Stimulated activated CD8-positive, alpha-beta memory T cell treated with anti-CD3 and anti-CD28 coated beads, Interleukin-12 subunit alpha, Interleukin-12 subunit beta, amount 100 ng/mL, for 1 hour (primary cell): ENCODE results near the gene ROPN1L.
"Not testable (repeated sequence)": the region's sequence is repeated elsewhere in the genome, so short reads cannot be mapped to it uniquely, and the experiment has no call there.

Experiments used
- DNase-seq: peaks from one replicate; pipeline ENCODE4 v3.0.0-alpha.2; 2020; ENCODE audit warnings: low read depth

The ROPN1L gene

GRCh38 chr5:10503321-10503720 lies 61.6 kb downstream of the ROPN1L start:
- DNase-seq, result no peak

GRCh38 chr5:10503997-10504793 lies 62.5 kb downstream of the ROPN1L start:
- DNase-seq, result no peak

- DNase-seq, result no peak
These were observed 63.9 kb downstream of the ROPN1L start for GRCh38 chr5:10505517-10506095.

- no peak for DNase-seq
These were observed 64.9 kb downstream of the ROPN1L start for GRCh38 chr5:10506535-10506934.

- DNase-seq, result no peak
These were observed 66.0 kb downstream of the ROPN1L start for GRCh38 chr5:10507575-10508096.

GRCh38 chr5:10509575-10509974 lies 67.9 kb downstream of the ROPN1L start:
- DNase-seq, result no peak

GRCh38 chr5:10511741-10512640 lies 70.3 kb downstream of the ROPN1L start:
- DNase-seq, result no peak

- no peak for DNase-seq
These were observed 72.1 kb downstream of the ROPN1L start for GRCh38 chr5:10513501-10514442.

GRCh38 chr5:10514572-10514971 lies 72.9 kb downstream of the ROPN1L start:
- DNase-seq, result not testable (repeated sequence)
